CD4-positive, alpha-beta memory T cell (primary cell): Measurements from ENCODE around the gene PNMT. TPM values are rescaled to one million over a fixed set of nuclear protein-coding genes. Genes with fewer than 3 reads are reported as not detected.
A peak's percentile ranks its signal among the peaks of the same experiment; 100 is the strongest.

Source experiments
- CTCF ChIA-PET: fragments of 350-600 bp; sonication (Branson Sonifier 250); formaldehyde crosslinking; loops from one replicate; lab custom pipeline; 2021; ENCODE audit warnings: inconsistent platforms; ENCODE audit not compliant: partially characterized antibody; lab: Charles Lee
- POLR2A ChIA-PET: fragments of 350-600 bp; sonication (Branson Sonifier 250); formaldehyde crosslinking; loops from one replicate; lab custom pipeline; 2021; ENCODE audit not compliant: partially characterized antibody; lab: Charles Lee
- DNase-seq, 5 donors: peaks; one replicate each; pipeline versions ENCODE4 v3.0.0 to v3.0.0-alpha.2; 2020 to 2022; ENCODE audit warnings: mixed read lengths in 1 of 5
- H3K27ac ChIP-seq: one replicate; pipeline ENCODE4 v1.7.0; 2013; ENCODE audit warnings: low read depth, low read length
- H3K27me3 ChIP-seq: 2 replicates; pipeline ENCODE4 v1.7.0; 2013; ENCODE audit warnings: mild to moderate bottlenecking, low read length, moderate library complexity; ENCODE audit not compliant: insufficient read depth
- H3K36me3 ChIP-seq: 2 replicates; pipeline ENCODE4 v1.7.0; 2013; ENCODE audit warnings: mild to moderate bottlenecking, low read length, moderate library complexity; ENCODE audit not compliant: insufficient read depth
- H3K4me1 ChIP-seq: 2 replicates; pipeline ENCODE4 v1.7.0; 2013; ENCODE audit warnings: mild to moderate bottlenecking, low read length, moderate library complexity; ENCODE audit not compliant: insufficient read depth
- H3K4me3 ChIP-seq, 2 donors: one replicate each; pipeline ENCODE4 v1.7.0; 2013; ENCODE audit warnings: low read length in 2 of 2, mild to moderate bottlenecking in 1 of 2
- H3K9me3 ChIP-seq, 2 donors: one replicate each; pipeline ENCODE4 v1.7.0; 2013; ENCODE audit warnings: low read length in 2 of 2, control low read depth in 1 of 2; ENCODE audit not compliant: control insufficient read depth in 1 of 2
- H3K27ac Mint-ChIP-seq, 7 donors: one replicate each; pipeline ENCODE4 v1.8.0; 2020 to 2021; ENCODE audit warnings: mixed read lengths in 7 of 7, mild to moderate bottlenecking in 6 of 7, inconsistent platforms in 3 of 7, moderate library complexity in 3 of 7
- H3K27me3 Mint-ChIP-seq, 2 donors: one replicate each; pipeline ENCODE4 v1.8.0; 2020 to 2021; ENCODE audit warnings: mixed read lengths in 2 of 2
- H3K36me3 Mint-ChIP-seq, 2 donors: one replicate each; pipeline ENCODE4 v1.8.0; 2020 to 2021; ENCODE audit warnings: mixed read lengths in 2 of 2, inconsistent platforms in 1 of 2, mild to moderate bottlenecking in 1 of 2
- H3K4me1 Mint-ChIP-seq, 4 donors: one replicate each; pipeline ENCODE4 v1.8.0; 2020 to 2021; ENCODE audit warnings: mixed read lengths in 4 of 4, mild to moderate bottlenecking in 1 of 4
- H3K4me3 Mint-ChIP-seq, 8 donors: one replicate each; pipeline ENCODE4 v1.8.0; 2020 to 2021; ENCODE audit warnings: mixed read lengths in 8 of 8, mild to moderate bottlenecking in 7 of 8, moderate library complexity in 6 of 8, inconsistent platforms in 3 of 8
- H3K9me3 Mint-ChIP-seq, 8 donors: one replicate each; pipeline ENCODE4 v1.8.0; 2020 to 2021; ENCODE audit warnings: mixed read lengths in 8 of 8, mild to moderate bottlenecking in 5 of 8, inconsistent platforms in 3 of 8, moderate library complexity in 1 of 8
- intact Hi-C: fragments of 100-400 bp; cut with micrococcal nuclease; formaldehyde crosslinking; loops from one replicate; pipeline ENCODE4 v1.15.1; 2023
- polyA plus RNA-seq, 2 donors: library from polyadenylated mRNA; unstranded; fragments of 300-500 nt; fragmentation: Illumina TruSeq; gene quantifications; one replicate each; pipeline ENCODE4 v1.2.3, GENCODE V29; 2021
- total RNA-seq, 2 experiments: library from RNA; stranded (reverse); gene quantifications; one replicate each; pipeline ENCODE4 v1.2.3, GENCODE V29; 2021

The PNMT gene
- total and polyA plus RNA-seq, 4 experiments from 2014 or later: 0.55 TPM; not detected in 3

DNA sequence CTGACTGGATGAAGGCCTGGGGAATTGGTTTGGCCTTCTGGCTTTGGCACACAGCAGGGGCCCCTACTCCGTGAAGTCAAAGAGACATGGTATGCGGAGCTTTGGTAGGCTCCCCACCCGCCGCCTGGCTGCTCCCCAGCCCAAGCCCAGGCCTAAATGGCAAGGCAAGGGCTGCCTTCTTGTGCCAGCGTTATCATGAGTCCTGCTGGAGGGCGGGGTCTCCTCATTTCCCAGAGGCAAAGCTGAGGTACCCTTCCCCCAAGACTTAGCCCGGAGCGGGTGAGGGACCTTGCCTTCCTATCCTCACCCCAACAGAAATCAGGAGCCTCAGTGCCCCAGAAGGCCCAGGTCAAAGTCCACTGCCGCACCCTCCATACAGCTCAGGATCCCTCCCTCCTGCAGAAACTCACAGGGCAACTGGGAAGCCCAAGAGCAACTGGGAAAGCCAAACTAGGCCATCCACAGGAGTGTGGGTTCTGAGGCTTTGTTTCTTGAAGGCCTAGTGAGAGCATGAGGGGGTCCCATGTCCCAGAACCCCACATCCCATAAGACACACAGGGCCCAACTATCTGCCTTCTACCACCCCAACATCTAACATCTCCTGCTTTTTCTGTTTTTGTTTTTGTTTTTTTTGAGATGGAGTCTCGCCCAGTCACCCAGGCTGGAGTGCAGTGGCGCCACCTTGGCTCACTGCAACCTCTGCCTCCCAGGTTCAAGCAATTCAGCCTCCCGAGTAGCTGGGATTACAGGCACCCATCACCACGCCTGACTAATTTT, 10.3 kb downstream of the PNMT start:
- H3K4me1 Mint-ChIP-seq: peaks cover 43 to 68% (median 56%) of the 10 kb centered on the region in 4 donors
- intact Hi-C loops: loop anchor here (1.0 kb wide), 1 partner anchor 10 kb away; the partner anchor contains the start of gene PGAP3
- ChIA-PET CTCF (interaction anchor here (0.7 to 3.3 kb wide), 11 partner anchors 8 to 57 kb away, joined by 3 to 26 read pairs (median 7); partner anchors contain the start of genes MIEN1 and PNMT), POLR2A (interaction anchor here (0.7 to 4.5 kb wide), 8 partner anchors 8 to 302 kb away, joined by 4 to 45 read pairs (median 7); partner anchors contain the start of genes IKZF3, MIEN1, PGAP3 and PNMT)
- peaks cover 61% of the 10 kb centered on the region for H3K4me1 ChIP-seq
- H3K9me3 ChIP-seq: no peaks in the 10 kb centered on the region
- H3K27ac ChIP-seq: no peak overlapping the region
- no peaks in the 10 kb centered on the region for H3K27me3 Mint-ChIP-seq
- H3K27ac Mint-ChIP-seq: peak overlapping the region; percentile 87 to 98 (median 97)
- H3K27me3 ChIP-seq: no peaks in the 10 kb centered on the region
- no peaks in the 10 kb centered on the region for H3K9me3 Mint-ChIP-seq
- DNase-seq: no peak
- H3K36me3 Mint-ChIP-seq: peaks cover 11 to 26% of the 10 kb centered on the region in 2 donors
- no peaks in the 10 kb centered on the region for H3K36me3 ChIP-seq
- H3K4me3 ChIP-seq: no peak overlapping the region
- peak overlapping the region in 2 of 8 donors; percentile 73 to 78 for H3K4me3 Mint-ChIP-seq

DNA sequence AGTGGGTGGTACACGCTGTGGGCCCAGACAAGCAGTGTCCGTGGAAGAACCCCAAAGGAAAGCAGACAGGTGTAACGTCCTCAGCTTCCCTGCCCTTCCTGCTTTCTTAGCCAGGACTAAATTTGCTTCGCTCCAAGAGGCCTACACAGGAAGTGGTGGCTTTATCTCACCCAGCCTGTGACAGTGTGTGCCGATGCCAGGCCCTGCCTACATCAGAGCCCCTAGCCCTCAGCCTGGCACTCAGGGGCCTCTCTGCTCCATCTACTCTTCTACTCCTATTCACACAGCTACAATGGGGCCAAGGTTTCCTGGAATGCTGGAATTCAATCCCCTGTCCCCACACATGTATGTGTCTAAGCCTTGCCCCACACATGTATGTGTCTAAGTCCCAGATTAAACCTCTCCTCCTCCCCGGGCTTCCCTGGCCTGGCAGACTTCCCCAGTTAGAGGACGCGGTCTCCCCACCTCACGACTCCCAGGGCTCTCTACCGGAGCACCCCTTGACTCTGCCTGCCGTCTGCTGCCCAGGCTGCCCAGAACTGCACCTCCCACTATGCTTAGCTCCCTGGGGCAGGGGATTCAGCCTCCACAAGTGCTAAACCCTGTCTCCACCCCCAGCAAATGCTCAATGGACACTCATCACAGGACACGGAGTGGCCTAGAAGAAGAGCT, 11.4 kb downstream of the PNMT start:
- H3K4me1 Mint-ChIP-seq: peaks cover 43 to 68% (median 56%) of the 10 kb centered on the region in 4 donors
- H3K27me3 Mint-ChIP-seq: no peaks in the 10 kb centered on the region
- Histone ChIP-seq H3K36me3 (no peaks in the 10 kb centered on the region), H3K4me1 (peaks cover 61% of the 10 kb centered on the region), H3K9me3 (no peaks in the 10 kb centered on the region), H3K27ac (peak overlapping the region; percentile 54), H3K27me3 (no peaks in the 10 kb centered on the region), H3K4me3 (no peak overlapping the region)
- DNase-seq: peak; percentile 48 to 66 (median 55)
- H3K4me3 Mint-ChIP-seq: peak overlapping the region in 7 of 8 donors; percentile 56 to 79 (median 64)
- ChIA-PET POLR2A (interaction anchor here (0.7 to 4.5 kb wide), 9 partner anchors 9 to 301 kb away, joined by 4 to 45 read pairs (median 6); partner anchors contain the start of genes IKZF3, MIEN1, PGAP3 and PNMT), CTCF (interaction anchor here (0.7 to 3.3 kb wide), 10 partner anchors 9 to 58 kb away, joined by 3 to 26 read pairs (median 7); partner anchors contain the start of genes MIEN1 and PNMT)
- intact Hi-C loops: loop anchor here (1.0 kb wide), 1 partner anchor 9 kb away; the partner anchor contains the start of gene PGAP3
- peak overlapping the region; percentile 87 to 98 (median 97) for H3K27ac Mint-ChIP-seq
- H3K9me3 Mint-ChIP-seq: no peaks in the 10 kb centered on the region
- peaks cover 19 to 33% of the 10 kb centered on the region in 2 donors for H3K36me3 Mint-ChIP-seq

DNA sequence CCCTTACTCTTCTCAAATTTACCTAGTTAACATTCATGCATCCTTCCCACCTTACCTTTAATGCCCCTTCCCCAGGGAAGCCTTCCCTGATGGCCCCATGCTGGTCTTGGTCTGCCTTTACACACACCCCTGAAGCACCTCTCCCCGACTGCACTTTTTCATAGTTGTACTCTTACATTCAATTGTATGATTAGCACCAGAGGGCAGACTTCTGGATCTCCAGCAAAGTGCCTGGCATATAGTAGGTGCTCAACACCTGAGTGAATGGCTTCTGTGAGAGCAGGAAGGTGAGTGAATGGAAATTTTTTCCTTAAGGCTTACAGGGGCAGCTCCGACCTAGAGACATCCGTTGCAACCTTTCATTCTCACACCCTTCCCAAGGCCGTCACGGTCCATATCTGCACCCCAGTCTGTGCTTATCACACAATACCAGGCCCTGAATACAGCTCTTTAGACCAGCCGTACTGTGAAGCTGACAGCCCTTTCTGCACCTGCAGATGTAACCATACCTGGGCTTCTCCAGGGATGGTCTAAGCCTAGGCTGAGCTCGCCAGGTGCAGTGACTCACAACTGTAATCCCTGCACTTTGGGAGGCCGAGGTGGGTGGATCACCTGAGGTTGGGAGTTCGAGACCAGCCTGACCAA, 15.2 kb downstream of the PNMT start:
- H3K36me3 ChIP-seq: no peaks in the 10 kb centered on the region
- ChIA-PET POLR2A (interaction anchor here (1.1 to 1.6 kb wide), 2 partner anchors 46 to 180 kb away, joined by 3 read pairs; no protein-coding TSS in a partner anchor), CTCF (interaction anchor here (1.8 to 3.0 kb wide), 2 partner anchors 29 to 47 kb away, joined by 7 to 8 read pairs; partner anchors contain the start of gene MIEN1)
- no peaks in the 10 kb centered on the region for H3K27me3 Mint-ChIP-seq
- no peak overlapping the region for H3K4me3 ChIP-seq
- H3K9me3 Mint-ChIP-seq: no peaks in the 10 kb centered on the region
- no peak overlapping the region for H3K27ac Mint-ChIP-seq
- H3K27ac ChIP-seq: no peak overlapping the region
- peaks cover 24 to 54% of the 10 kb centered on the region in 2 donors for H3K36me3 Mint-ChIP-seq
- peaks cover 38 to 59% (median 46%) of the 10 kb centered on the region in 4 donors for H3K4me1 Mint-ChIP-seq
- DNase-seq: no peak
- H3K27me3 ChIP-seq: no peaks in the 10 kb centered on the region
- intact Hi-C loops: no loop called here
- H3K9me3 ChIP-seq: no peaks in the 10 kb centered on the region
- peak overlapping the region in 1 of 8 donors; percentile 6 for H3K4me3 Mint-ChIP-seq
- H3K4me1 ChIP-seq: peaks cover 39% of the 10 kb centered on the region

- H3K4me3 Mint-ChIP-seq: no peak overlapping the region
- peaks cover 32 to 55% (median 43%) of the 10 kb centered on the region in 4 donors for H3K4me1 Mint-ChIP-seq
- POLR2A ChIA-PET: interaction anchor here (0.7 kb wide), 1 partner anchor 14 kb away, joined by 3 read pairs; no protein-coding TSS in a partner anchor
- no peaks in the 10 kb centered on the region for H3K9me3 Mint-ChIP-seq
- H3K27ac ChIP-seq: no peak overlapping the region
- no peak for DNase-seq
- no peaks in the 10 kb centered on the region for H3K27me3 Mint-ChIP-seq
- H3K36me3 ChIP-seq: no peaks in the 10 kb centered on the region
- peaks cover 36% of the 10 kb centered on the region for H3K4me1 ChIP-seq
- no peaks in the 10 kb centered on the region for H3K27me3 ChIP-seq
- intact Hi-C loops: loop anchor here (5.0 kb wide), 1 partner anchor 47 kb away; the partner anchor contains the start of gene STARD3
- peaks cover 24 to 54% of the 10 kb centered on the region in 2 donors for H3K36me3 Mint-ChIP-seq
- CTCF ChIA-PET: interaction anchor here (0.8 to 3.0 kb wide), 2 partner anchors 46 to 63 kb away, joined by 4 to 7 read pairs; partner anchors contain the start of gene MIEN1
- no peaks in the 10 kb centered on the region for H3K9me3 ChIP-seq
- peak overlapping the region in 1 of 7 donors; percentile 44 for H3K27ac Mint-ChIP-seq
- no peak overlapping the region for H3K4me3 ChIP-seq
Observed at GRCh38 chr17:39684369-39685192, 16.3 kb downstream of the PNMT start.

GRCh38 chr17:39687101-39687545, 18.9 kb downstream of the PNMT start:
- peak overlapping the region; percentile 95 to 99 (median 98) for H3K4me3 Mint-ChIP-seq

More at GRCh38 chr17:39687101-39687545, 18.9 kb downstream of the PNMT start:
- Mint-ChIP-seq H3K4me1 (peaks cover 19 to 38% (median 29%) of the 10 kb centered on the region in 4 donors), H3K36me3 (peaks cover 24 to 41% of the 10 kb centered on the region in 2 donors), H3K9me3 (no peaks in the 10 kb centered on the region), H3K27ac (peak overlapping the region; percentile 94 to 99 (median 98)), H3K27me3 (no peaks in the 10 kb centered on the region)
- Histone ChIP-seq H3K4me3 (peak overlapping the region in 1 of 2 donors; percentile 90), H3K9me3 (no peaks in the 10 kb centered on the region), H3K27ac (peak overlapping the region; percentile 67), H3K4me1 (peaks cover 21% of the 10 kb centered on the region), H3K27me3 (no peaks in the 10 kb centered on the region), H3K36me3 (no peaks in the 10 kb centered on the region)
- ChIA-PET CTCF (interaction anchor here (1.4 to 1.6 kb wide), 3 partner anchors 9 to 66 kb away, joined by 5 to 6 read pairs (median 6); partner anchors contain the start of gene MIEN1), POLR2A (interaction anchor here (1.0 to 2.7 kb wide), 8 partner anchors 8 to 104 kb away, joined by 3 to 45 read pairs (median 6); partner anchors contain the start of genes ERBB2 and TCAP)
- intact Hi-C loops: loop anchor here (5.0 kb wide), 1 partner anchor 50 kb away; the partner anchor contains the start of gene STARD3
- DNase-seq: no peak
